Activated CD8-positive, alpha-beta memory T cell treated with anti-CD3 and anti-CD28 coated beads, Interleukin-2, amount 50 U/mL, for 4 hours (primary cell): ENCODE results near the gene RLN2.

Experiments used
- DNase-seq: peaks from one replicate; pipeline ENCODE4 v3.0.0-alpha.2; 2020

Gene RLN2

DNA sequence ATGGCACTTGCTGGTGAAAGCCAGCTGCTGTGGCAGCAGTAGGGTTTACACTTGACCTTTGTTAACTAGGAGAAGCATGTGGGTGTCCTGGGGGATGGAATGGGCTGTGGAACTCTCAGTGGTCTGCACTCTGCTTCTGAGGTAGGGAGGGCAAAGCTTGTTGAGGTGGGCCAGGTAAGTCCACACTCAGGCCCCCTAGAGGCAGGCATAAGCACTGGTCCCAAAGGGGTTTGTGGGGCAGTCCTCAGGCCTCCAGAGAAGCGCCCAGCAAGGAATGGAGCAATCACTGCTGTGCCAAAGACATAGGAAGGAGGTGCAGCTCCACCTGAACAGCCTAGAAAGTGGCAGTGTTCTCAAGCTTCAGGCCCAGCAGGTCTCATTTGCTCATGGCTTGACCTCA, 38.6 kb downstream of the RLN2 start:
- no peak for DNase-seq

GRCh38 chr9:5264219-5264595, 40.3 kb downstream of the RLN2 start:
- DNase-seq = no peak

DNA sequence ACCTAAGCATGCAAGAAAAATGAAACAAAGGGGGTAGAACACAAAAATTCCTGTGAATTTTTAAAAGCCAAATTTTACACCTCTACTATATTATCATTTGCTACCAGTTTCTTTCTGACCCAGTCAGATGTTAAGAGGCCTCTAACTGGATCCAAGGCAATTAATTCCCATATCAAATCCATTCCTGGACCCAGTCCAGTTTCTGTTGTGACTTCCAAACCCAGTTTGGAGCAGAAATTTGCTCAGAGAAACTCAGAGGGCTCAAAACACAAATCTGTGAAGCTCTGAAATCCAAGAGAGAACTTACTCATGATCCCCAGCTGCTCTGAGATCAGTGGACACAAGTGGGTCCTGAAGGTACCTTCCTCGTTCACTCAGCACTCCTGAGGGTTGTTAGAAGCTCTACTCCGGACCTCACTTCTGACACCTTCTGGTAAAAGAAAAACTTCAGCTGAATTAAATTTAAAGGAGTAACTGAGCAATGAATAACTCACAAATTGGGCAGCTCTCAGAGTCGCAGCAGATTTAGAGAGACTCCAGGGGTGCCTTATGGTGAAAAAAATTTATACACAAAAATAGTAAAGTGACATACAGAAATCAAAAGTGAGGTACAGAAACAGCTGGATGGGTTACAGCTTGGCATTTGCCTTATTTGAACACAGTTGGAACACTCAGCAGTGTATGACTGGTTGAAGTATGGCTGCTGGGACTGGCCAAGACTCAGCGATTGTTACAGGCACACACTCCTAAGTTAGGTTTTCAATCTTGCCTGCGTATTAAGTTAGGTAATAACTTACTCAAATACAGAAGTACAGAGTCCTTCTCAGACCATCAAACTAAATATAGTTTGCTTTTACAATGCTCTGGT, 40.9 kb downstream of the RLN2 start:
- DNase-seq = no peak
